IMR-90 (cell line): ENCODE data around the gene CRAMP1. TPM values are rescaled to one million over a fixed set of nuclear protein-coding genes. Genes with fewer than 3 reads are reported as not detected.

ENCODE experiments used
- ATAC-seq: fragments of 200-7000 bp; cut with Tn5 transposase; 2 replicates; pipeline ENCODE4 v1.9.1; 2020; ENCODE audit warnings: low read depth, mild to moderate bottlenecking, moderate library complexity
- BruUV-seq: library from RNA; stranded (reverse); fragments of 400-500 nt; replicated peaks from 2 replicates; lab custom pipeline; 2021; lab: Mats Ljungman, UMichigan
- CTCF ChIA-PET: fragments of 300-600 bp; formaldehyde crosslinking; extraction: SDS; loops from one replicate; lab custom pipeline; 2021; ENCODE audit warnings: antibody characterized with exemption; lab: Yijun Ruan, JAX
- POLR2A ChIA-PET: fragments of 300-600 bp; sonication (Branson Sonifier 250); formaldehyde crosslinking; loops from one replicate; lab custom pipeline; 2022; ENCODE audit warnings: antibody characterized with exemption; ENCODE audit not compliant: unreplicated experiment; lab: Charles Lee
- DNase-seq: peaks from one replicate; pipeline ENCODE4 v3.0.0; 2013
- H2AFZ ChIP-seq: replicated peaks from 2 replicates; pipeline ENCODE3; 2013; ENCODE audit warnings: low read length, mild to moderate bottlenecking; ENCODE audit not compliant: poor library complexity
- H2AK5ac ChIP-seq: 2 replicates; pipeline ENCODE4 v1.6.1; 2013; ENCODE audit warnings: low read depth, low read length, inconsistent platforms
- H2AK9ac ChIP-seq: replicated peaks from 2 replicates; pipeline ENCODE3; 2013; ENCODE audit warnings: mild to moderate bottlenecking, low read depth, low read length, moderate library complexity; ENCODE audit not compliant: poor library complexity
- H2BK120ac ChIP-seq: 2 replicates; pipeline ENCODE4 v1.6.1; 2013; ENCODE audit warnings: low read depth, low read length, inconsistent platforms
- H2BK15ac ChIP-seq: 3 replicates; pipeline ENCODE4 v1.6.1; 2013; ENCODE audit warnings: low read depth, low read length, inconsistent platforms
- H2BK20ac ChIP-seq: 2 replicates; pipeline ENCODE4 v1.6.1; 2013; ENCODE audit warnings: low read depth, mild to moderate bottlenecking, inconsistent platforms, low read length, moderate library complexity
- H2BK5ac ChIP-seq: 2 replicates; pipeline ENCODE4 v1.6.1; 2013; ENCODE audit warnings: mild to moderate bottlenecking, low read depth, low read length, inconsistent platforms; ENCODE audit not compliant: poor library complexity, severe bottlenecking
- H3K14ac ChIP-seq: replicated peaks from 2 replicates; pipeline ENCODE4 v1.6.1; 2013; ENCODE audit warnings: low read depth, low read length, inconsistent platforms
- H3K18ac ChIP-seq: 2 replicates; pipeline ENCODE4 v1.6.1; 2013; ENCODE audit warnings: low read depth, low read length, control low read depth
- H3K23ac ChIP-seq: 2 replicates; pipeline ENCODE4 v1.6.1; 2013; ENCODE audit warnings: low read depth, low read length, inconsistent platforms
- H3K27ac ChIP-seq: 2 replicates; pipeline ENCODE4 v1.5.1; 2013; ENCODE audit warnings: mild to moderate bottlenecking, control low read depth, low read length; ENCODE audit not compliant: insufficient read depth
- H3K27me3 ChIP-seq: 2 replicates; pipeline ENCODE4 v1.6.1; 2013; ENCODE audit warnings: low read length; ENCODE audit not compliant: control insufficient read depth, insufficient read depth
- H3K36me3 ChIP-seq: 2 replicates; pipeline ENCODE4 v1.6.1; 2013; ENCODE audit warnings: low read length, mixed read lengths; ENCODE audit not compliant: control insufficient read depth, insufficient read depth
- H3K4ac ChIP-seq: 2 replicates; pipeline ENCODE4 v1.6.1; 2013; ENCODE audit warnings: low read depth, low read length, inconsistent platforms
- H3K4me1 ChIP-seq: 2 replicates; pipeline ENCODE4 v1.6.1; 2013; ENCODE audit warnings: low read length, mixed read lengths; ENCODE audit not compliant: control insufficient read depth, insufficient read depth
- H3K4me2 ChIP-seq: 2 replicates; pipeline ENCODE4 v1.6.1; 2013; ENCODE audit warnings: low read depth, mild to moderate bottlenecking, control low read depth, low read length, moderate library complexity
- H3K4me3 ChIP-seq: 2 replicates; pipeline ENCODE4 v1.5.1; 2013; ENCODE audit warnings: low read depth, mild to moderate bottlenecking, control low read depth, low read length, moderate library complexity; ENCODE audit not compliant: insufficient read depth
- H3K56ac ChIP-seq: 2 replicates; pipeline ENCODE4 v1.6.1; 2013; ENCODE audit warnings: low read length, inconsistent platforms; ENCODE audit not compliant: insufficient read depth; ENCODE audit errors: extremely low read depth
- H3K79me1 ChIP-seq, 2 experiments: 2 replicates each; pipeline ENCODE4 v1.6.1; 2013; ENCODE audit warnings: low read length in 2 of 2, inconsistent platforms in 1 of 2, low read depth in 1 of 2
- H3K9ac ChIP-seq: 2 replicates; pipeline ENCODE4 v1.6.1; 2013; ENCODE audit warnings: low read depth, low read length, control low read depth
- H3K9me1 ChIP-seq: 2 replicates; pipeline ENCODE4 v1.6.1; 2013; ENCODE audit warnings: low read length, inconsistent platforms; ENCODE audit not compliant: insufficient read depth
- H3K9me3 ChIP-seq: 2 replicates; pipeline ENCODE4 v1.6.1; 2013; ENCODE audit warnings: low read length; ENCODE audit not compliant: control insufficient read depth, insufficient read depth
- H4K20me1 ChIP-seq: 2 replicates; pipeline ENCODE4 v1.6.1; 2013; ENCODE audit warnings: low read length, inconsistent platforms; ENCODE audit not compliant: insufficient read depth
- H4K5ac ChIP-seq: 2 replicates; pipeline ENCODE4 v1.6.1; 2013; ENCODE audit warnings: mild to moderate bottlenecking, low read depth, low read length, control low read depth
- H4K8ac ChIP-seq, 2 experiments: 2 replicates each; pipeline ENCODE4 v1.6.1; 2013; ENCODE audit warnings: low read depth in 2 of 2, low read length in 2 of 2, control low read depth in 1 of 2, inconsistent platforms in 1 of 2
- H4K91ac ChIP-seq: 2 replicates; pipeline ENCODE4 v1.6.1; 2013; ENCODE audit warnings: low read depth, low read length, inconsistent platforms; ENCODE audit not compliant: insufficient read depth
- RAD21 ChIP-seq: IDR thresholded peaks from 2 replicates; pipeline ENCODE4 v1.6.1; 2012; ENCODE audit warnings: low read length, improper control_type of control experiment
- WGBS, 2 experiments: methylation state at CpG; one replicate each; pipeline versions ENCODE4 v1.1.5 to v1.1.7; 2013; ENCODE audit warnings: missing lambda C conversion rate in 2 of 2; ENCODE audit not compliant: insufficient read length in 1 of 2; ENCODE audit errors: extremely low coverage in 2 of 2; 5-methylcytosine and 5-hydroxymethylcytosine counted together
- dilution Hi-C: fragments of 300-500 bp; cut with HindIII; formaldehyde crosslinking; loops from one replicate; pipeline ENCODE4 v1.14.3; 2018; ENCODE audit warnings: low sequenced_read_pairs; ENCODE audit not compliant: unreplicated experiment
- in situ Hi-C: fragments of 300-500 bp; cut with MboI; formaldehyde crosslinking; loops from 3 replicates; pipeline ENCODE4 v1.14.3; 2019; ENCODE audit warnings: low sequenced_read_pairs, inconsistent platforms, mixed read lengths
- intact Hi-C: fragments of 100-400 bp; cut with micrococcal nuclease; formaldehyde crosslinking; loops from 2 replicates; pipeline ENCODE4 v1.10.0; 2022
- polyA plus RNA-seq, 3 experiments: library from polyadenylated mRNA; depleted of rRNA; stranded (reverse); fragments of >200 nt; gene quantifications; 2 replicates each; pipeline ENCODE4 v1.2.3, GENCODE V29; 2012; ENCODE audit warnings: low replicate concordance in 1 of 3
- total RNA-seq: library from RNA; depleted of rRNA; stranded (reverse); fragments of >200 nt; gene quantifications from 2 replicates; pipeline ENCODE4 v1.2.3, GENCODE V29; 2012

CRAMP1 gene
- total and polyA plus RNA-seq, 2 of the 4 experiments (the other 2 are of a cell fraction) = 3.2 to 12.0 TPM

- Histone ChIP-seq H3K4ac (no peak overlapping the region), H3K23ac (no peak overlapping the region), H3K56ac (no peak overlapping the region), H3K4me2 (no peak overlapping the region), H4K5ac (no peak overlapping the region), H4K8ac (no peak overlapping the region), H3K27me3 (no peaks in the 10 kb centered on the region), H2AFZ (no peak overlapping the region), H2BK5ac (no peak overlapping the region), H3K36me3 (peaks cover 81% of the 10 kb centered on the region), H4K91ac (no peak overlapping the region), H3K4me1 (no peaks in the 10 kb centered on the region), H2AK5ac (no peak overlapping the region), H3K9me1 (peaks cover 6% of the 10 kb centered on the region; the same call in 1 of the 2 replicates), H3K79me1 (peaks cover 20 to 41% of the 10 kb centered on the region in 2 experiments), H2BK20ac (no peak overlapping the region), H3K27ac (no peak overlapping the region), H3K9me3 (no peaks in the 10 kb centered on the region), H3K14ac (no peak overlapping the region), H2BK120ac (no peak overlapping the region), H2BK15ac (no peak overlapping the region), H4K20me1 (peaks cover 36% of the 10 kb centered on the region), H3K4me3 (no peak overlapping the region), H3K9ac (no peak overlapping the region), H3K18ac (no peak overlapping the region), H2AK9ac (no peak overlapping the region)
- ATAC-seq (no peak), DNase-seq (no peak)
- no CpG with 5 or more reads among the region's 2 CpGs for WGBS, 2 experiments
- ChIA-PET CTCF (no interaction called here), POLR2A (no interaction called here)
- dilution Hi-C loops = no loop called here
- intact Hi-C loops = no loop called here
- in situ Hi-C loops = no loop called here
- TF ChIP-seq RAD21 = no peak
- no TSS peak for BruUV-seq
Observed at GRCh38 chr16:1639282-1639681, 27.1 kb downstream of the CRAMP1 start.
